Neural progenitor cell (in vitro differentiated cells): ENCODE results near the gene LDAH.
A peak's percentile ranks its signal among the peaks of the same experiment; 100 is the strongest.

Source experiments
- EZH2 ChIP-seq: fragments of 200-600 bp; sonication (generic); IDR thresholded peaks from 2 replicates; pipeline ENCODE4 v1.6.1; 2017; ENCODE audit warnings: antibody characterized with exemption, mild to moderate bottlenecking, moderate library complexity
- EZH2phosphoT487 ChIP-seq: fragments of 200-600 bp; sonication (generic); IDR thresholded peaks from 2 replicates; pipeline ENCODE4 v1.6.1; 2017; ENCODE audit warnings: antibody characterized with exemption
- TF ChIP-seq, protein P1 (sequence below): fragments of 200-600 bp; sonication (generic); IDR thresholded peaks from 2 replicates; pipeline ENCODE4 v1.5.1; 2017; ENCODE audit warnings: antibody characterized with exemption, mild to moderate bottlenecking

DNA sequence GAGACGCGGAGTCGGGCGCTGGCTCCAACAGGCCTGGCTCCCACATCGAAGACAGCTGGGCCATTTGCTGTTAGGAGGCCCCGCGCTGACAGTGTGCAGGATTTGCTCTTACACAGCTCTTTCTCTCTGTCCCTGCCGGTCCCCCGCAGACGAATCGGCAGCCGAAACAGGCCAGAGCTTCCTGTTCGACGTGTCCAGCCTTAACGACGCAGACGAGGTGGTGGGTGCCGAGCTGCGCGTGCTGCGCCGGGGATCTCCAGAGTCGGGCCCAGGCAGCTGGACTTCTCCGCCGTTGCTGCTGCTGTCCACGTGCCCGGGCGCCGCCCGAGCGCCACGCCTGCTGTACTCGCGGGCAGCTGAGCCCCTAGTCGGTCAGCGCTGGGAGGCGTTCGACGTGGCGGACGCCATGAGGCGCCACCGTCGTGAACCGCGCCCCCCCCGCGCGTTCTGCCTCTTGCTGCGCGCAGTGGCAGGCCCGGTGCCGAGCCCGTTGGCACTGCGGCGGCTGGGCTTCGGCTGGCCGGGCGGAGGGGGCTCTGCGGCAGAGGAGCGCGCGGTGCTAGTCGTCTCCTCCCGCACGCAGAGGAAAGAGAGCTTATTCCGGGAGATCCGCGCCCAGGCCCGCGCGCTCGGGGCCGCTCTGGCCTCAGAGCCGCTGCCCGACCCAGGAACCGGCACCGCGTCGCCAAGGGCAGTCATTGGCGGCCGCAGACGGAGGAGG is 152.4 kb downstream of the LDAH start:
- TF ChIP-seq, protein P1, sequence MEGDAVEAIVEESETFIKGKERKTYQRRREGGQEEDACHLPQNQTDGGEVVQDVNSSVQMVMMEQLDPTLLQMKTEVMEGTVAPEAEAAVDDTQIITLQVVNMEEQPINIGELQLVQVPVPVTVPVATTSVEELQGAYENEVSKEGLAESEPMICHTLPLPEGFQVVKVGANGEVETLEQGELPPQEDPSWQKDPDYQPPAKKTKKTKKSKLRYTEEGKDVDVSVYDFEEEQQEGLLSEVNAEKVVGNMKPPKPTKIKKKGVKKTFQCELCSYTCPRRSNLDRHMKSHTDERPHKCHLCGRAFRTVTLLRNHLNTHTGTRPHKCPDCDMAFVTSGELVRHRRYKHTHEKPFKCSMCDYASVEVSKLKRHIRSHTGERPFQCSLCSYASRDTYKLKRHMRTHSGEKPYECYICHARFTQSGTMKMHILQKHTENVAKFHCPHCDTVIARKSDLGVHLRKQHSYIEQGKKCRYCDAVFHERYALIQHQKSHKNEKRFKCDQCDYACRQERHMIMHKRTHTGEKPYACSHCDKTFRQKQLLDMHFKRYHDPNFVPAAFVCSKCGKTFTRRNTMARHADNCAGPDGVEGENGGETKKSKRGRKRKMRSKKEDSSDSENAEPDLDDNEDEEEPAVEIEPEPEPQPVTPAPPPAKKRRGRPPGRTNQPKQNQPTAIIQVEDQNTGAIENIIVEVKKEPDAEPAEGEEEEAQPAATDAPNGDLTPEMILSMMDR = no peak
- TF ChIP-seq EZH2 (peak; percentile 96), EZH2phosphoT487 (peak; percentile 87)
